HG02623 (cell line): Measurements from ENCODE around the gene BPI.
"Not testable (repeated sequence)": the region's sequence is repeated elsewhere in the genome, so short reads cannot be mapped to it uniquely, and the experiment has no call there.

Experiments used
- ATAC-seq: cut with Tn5 transposase; IDR thresholded peaks from one replicate; pipeline ENCODE4 v1.9.1; 2021; ENCODE audit warnings: moderate library complexity; ENCODE audit not compliant: unreplicated experiment

The BPI gene

GRCh38 chr20:38355161-38356012 lies 51.4 kb downstream of the BPI start:
- ATAC-seq: no peak

GRCh38 chr20:38357653-38358207 lies 53.8 kb downstream of the BPI start:
- no peak for ATAC-seq

- no peak for ATAC-seq
Observed at GRCh38 chr20:38358556-38358955, 54.6 kb downstream of the BPI start.

- no peak for ATAC-seq
Observed at GRCh38 chr20:38363004-38363747, 59.2 kb downstream of the BPI start.

- ATAC-seq: no peak
Observed at GRCh38 chr20:38369389-38369788, 65.4 kb downstream of the BPI start.

- no peak for ATAC-seq
Observed at GRCh38 chr20:38372806-38373205, 68.8 kb downstream of the BPI start.

- no peak for ATAC-seq
Observed at GRCh38 chr20:38373231-38373867, 69.4 kb downstream of the BPI start.

- no peak for ATAC-seq
Observed at GRCh38 chr20:38373898-38374297, 69.9 kb downstream of the BPI start.

GRCh38 chr20:38377039-38377685 lies 73.2 kb downstream of the BPI start:
- ATAC-seq: no peak

- not testable (repeated sequence) for ATAC-seq
Observed at GRCh38 chr20:38377838-38378237, 73.9 kb downstream of the BPI start.

GRCh38 chr20:38383147-38383546 lies 79.2 kb downstream of the BPI start:
- no peak for ATAC-seq

GRCh38 chr20:38386004-38386403 lies 82.0 kb downstream of the BPI start:
- no peak for ATAC-seq

GRCh38 chr20:38386851-38387250 lies 82.9 kb downstream of the BPI start:
- ATAC-seq: no peak
